Activated naive CD4-positive, alpha-beta T cell treated with anti-CD3 and anti-CD28 coated beads, Interleukin-2, amount 50 U/mL, for 24 hours (primary cell): ENCODE results near the gene C5orf15.

Experiments
- H3K27ac Mint-ChIP-seq: one replicate; pipeline ENCODE4 v1.8.0; 2021; ENCODE audit warnings: mild to moderate bottlenecking, mixed read lengths
- H3K27me3 Mint-ChIP-seq: one replicate; pipeline ENCODE4 v1.8.0; 2021; ENCODE audit warnings: mixed read lengths
- H3K36me3 Mint-ChIP-seq: one replicate; pipeline ENCODE4 v1.8.0; 2021; ENCODE audit warnings: mixed read lengths
- H3K4me1 Mint-ChIP-seq: one replicate; pipeline ENCODE4 v1.8.0; 2021; ENCODE audit warnings: mixed read lengths
- H3K4me3 Mint-ChIP-seq: one replicate; pipeline ENCODE4 v1.8.0; 2021; ENCODE audit warnings: mild to moderate bottlenecking, mixed read lengths
- H3K9me3 Mint-ChIP-seq: one replicate; pipeline ENCODE4 v1.8.0; 2021; ENCODE audit warnings: mixed read lengths

The C5orf15 gene

GRCh38 chr5:133927300-133928180 is 40.9 kb downstream of the C5orf15 start:
- Mint-ChIP-seq H3K36me3 (no peaks in the 10 kb centered on the region), H3K27ac (peak overlapping the region; percentile 99), H3K4me3 (no peak overlapping the region), H3K27me3 (peaks cover 1% of the 10 kb centered on the region), H3K9me3 (no peaks in the 10 kb centered on the region), H3K4me1 (peaks cover 38% of the 10 kb centered on the region)

- Mint-ChIP-seq H3K36me3 (no peaks in the 10 kb centered on the region), H3K4me3 (no peak overlapping the region), H3K4me1 (peaks cover 38% of the 10 kb centered on the region), H3K9me3 (no peaks in the 10 kb centered on the region), H3K27me3 (peaks cover 5% of the 10 kb centered on the region), H3K27ac (peak overlapping the region; percentile 43)
These were observed 41.7 kb downstream of the C5orf15 start for GRCh38 chr5:133926489-133927299.

GRCh38 chr5:133925866-133926488 is 42.4 kb downstream of the C5orf15 start:
- H3K27ac Mint-ChIP-seq = no peak overlapping the region
- H3K36me3 Mint-ChIP-seq = no peaks in the 10 kb centered on the region
- peaks cover 5% of the 10 kb centered on the region for H3K27me3 Mint-ChIP-seq
- no peak overlapping the region for H3K4me3 Mint-ChIP-seq
- peaks cover 31% of the 10 kb centered on the region for H3K4me1 Mint-ChIP-seq
- H3K9me3 Mint-ChIP-seq = no peaks in the 10 kb centered on the region

- Mint-ChIP-seq H3K9me3 (no peaks in the 10 kb centered on the region), H3K36me3 (no peaks in the 10 kb centered on the region), H3K4me3 (no peak overlapping the region), H3K27me3 (peaks cover 5% of the 10 kb centered on the region), H3K4me1 (peaks cover 24% of the 10 kb centered on the region), H3K27ac (peak overlapping the region; percentile 10)
These were observed 43.2 kb downstream of the C5orf15 start for GRCh38 chr5:133925269-133925668.

- Mint-ChIP-seq H3K4me1 (peaks cover 15% of the 10 kb centered on the region), H3K27ac (no peak overlapping the region), H3K27me3 (peaks cover 5% of the 10 kb centered on the region), H3K36me3 (no peaks in the 10 kb centered on the region), H3K9me3 (no peaks in the 10 kb centered on the region), H3K4me3 (no peak overlapping the region)
These were observed 44.1 kb downstream of the C5orf15 start for GRCh38 chr5:133924221-133924920.

- Mint-ChIP-seq H3K9me3 (no peaks in the 10 kb centered on the region), H3K4me3 (no peak overlapping the region), H3K36me3 (no peaks in the 10 kb centered on the region), H3K27me3 (peaks cover 5% of the 10 kb centered on the region), H3K4me1 (no peaks in the 10 kb centered on the region), H3K27ac (peak overlapping the region; percentile 41)
These were observed 46.4 kb downstream of the C5orf15 start for GRCh38 chr5:133921979-133922378.

GRCh38 chr5:133921069-133921468 is 47.4 kb downstream of the C5orf15 start:
- no peak overlapping the region for H3K4me3 Mint-ChIP-seq
- H3K27ac Mint-ChIP-seq = peak overlapping the region; percentile 48
- H3K36me3 Mint-ChIP-seq = no peaks in the 10 kb centered on the region
- no peaks in the 10 kb centered on the region for H3K9me3 Mint-ChIP-seq
- H3K27me3 Mint-ChIP-seq = peaks cover 5% of the 10 kb centered on the region
- no peaks in the 10 kb centered on the region for H3K4me1 Mint-ChIP-seq

GRCh38 chr5:133919148-133920136 is 49.0 kb downstream of the C5orf15 start:
- Mint-ChIP-seq H3K4me3 (no peak overlapping the region), H3K9me3 (no peaks in the 10 kb centered on the region), H3K27ac (peak overlapping the region; percentile 30), H3K4me1 (no peaks in the 10 kb centered on the region), H3K27me3 (peaks cover 5% of the 10 kb centered on the region), H3K36me3 (no peaks in the 10 kb centered on the region)

GRCh38 chr5:133918731-133919130 is 49.7 kb downstream of the C5orf15 start:
- Mint-ChIP-seq H3K27me3 (peaks cover 5% of the 10 kb centered on the region), H3K4me1 (no peaks in the 10 kb centered on the region), H3K36me3 (no peaks in the 10 kb centered on the region), H3K27ac (no peak overlapping the region), H3K4me3 (no peak overlapping the region), H3K9me3 (no peaks in the 10 kb centered on the region)

GRCh38 chr5:133918316-133918715 is 50.1 kb downstream of the C5orf15 start:
- Mint-ChIP-seq H3K9me3 (no peaks in the 10 kb centered on the region), H3K4me1 (no peaks in the 10 kb centered on the region), H3K36me3 (no peaks in the 10 kb centered on the region), H3K27ac (no peak overlapping the region), H3K4me3 (no peak overlapping the region), H3K27me3 (peaks cover 5% of the 10 kb centered on the region)

- Mint-ChIP-seq H3K9me3 (no peaks in the 10 kb centered on the region), H3K27me3 (peaks cover 5% of the 10 kb centered on the region), H3K36me3 (no peaks in the 10 kb centered on the region), H3K4me1 (no peaks in the 10 kb centered on the region), H3K4me3 (no peak overlapping the region), H3K27ac (no peak overlapping the region)
These were observed 50.6 kb downstream of the C5orf15 start for GRCh38 chr5:133917785-133918184.

- Mint-ChIP-seq H3K27ac (no peak overlapping the region), H3K4me3 (no peak overlapping the region), H3K9me3 (no peaks in the 10 kb centered on the region), H3K4me1 (no peaks in the 10 kb centered on the region), H3K36me3 (no peaks in the 10 kb centered on the region), H3K27me3 (peaks cover under 1% of the 10 kb centered on the region)
These were observed 51.5 kb downstream of the C5orf15 start for GRCh38 chr5:133916914-133917313.

- Mint-ChIP-seq H3K9me3 (no peaks in the 10 kb centered on the region), H3K27me3 (no peaks in the 10 kb centered on the region), H3K4me3 (no peak overlapping the region), H3K27ac (no peak overlapping the region), H3K4me1 (no peaks in the 10 kb centered on the region), H3K36me3 (no peaks in the 10 kb centered on the region)
These were observed 51.9 kb downstream of the C5orf15 start for GRCh38 chr5:133916479-133916878.

GRCh38 chr5:133914434-133914833 is 54.0 kb downstream of the C5orf15 start:
- Mint-ChIP-seq H3K4me3 (no peak overlapping the region), H3K27ac (no peak overlapping the region), H3K4me1 (no peaks in the 10 kb centered on the region), H3K36me3 (no peaks in the 10 kb centered on the region), H3K9me3 (no peaks in the 10 kb centered on the region), H3K27me3 (no peaks in the 10 kb centered on the region)
